HEK293 (cell line): Measurements from ENCODE around the gene LRP1.

Experiments
- CTCF ChIA-PET: fragments of 350-600 bp; formaldehyde crosslinking; extraction: SDS; loops from one replicate; lab custom pipeline; 2021; ENCODE audit warnings: antibody characterized with exemption; lab: Yijun Ruan, JAX
- POLR2A ChIA-PET: fragments of 300-600 bp; formaldehyde crosslinking; extraction: SDS; loops from one replicate; lab custom pipeline; 2020; ENCODE audit warnings: antibody characterized with exemption, inconsistent platforms; lab: Yijun Ruan, JAX
- H3K27ac ChIP-seq: fragments of 200-500 bp; sonication (Bioruptor generic); 2 replicates; pipeline ENCODE4 v1.5.1; 2014; ENCODE audit warnings: low read depth, low read length, control low read depth, inconsistent platforms; ENCODE audit errors: extremely low read depth
- H3K36me3 ChIP-seq, 2 experiments: fragments of 200-500 bp in 1 of 2; sonication (Bioruptor generic) in 1 of 2; 1 replicate in 1 of 2; 2 replicates in 1 of 2; pipeline ENCODE4 v1.5.1; 2014 to 2017; ENCODE audit warnings: inconsistent platforms in 2 of 2, low read length in 2 of 2; ENCODE audit not compliant: control insufficient read depth in 2 of 2, insufficient read depth in 1 of 2
- H3K4me1 ChIP-seq: fragments of 200-500 bp; sonication (Bioruptor generic); 2 replicates; pipeline ENCODE4 v1.5.1; 2014; ENCODE audit warnings: mild to moderate bottlenecking, low read length, inconsistent platforms; ENCODE audit not compliant: control insufficient read depth, insufficient read depth
- H3K4me3 ChIP-seq: 2 replicates; pipeline ENCODE4 v1.5.1; 2011; ENCODE audit warnings: low read depth, mild to moderate bottlenecking, control low read depth, low read length, moderate library complexity
- H3K9me3 ChIP-seq: fragments of 200-500 bp; sonication (Bioruptor generic); 2 replicates; pipeline ENCODE4 v1.5.1; 2014; ENCODE audit warnings: low read depth, low read length, inconsistent platforms; ENCODE audit not compliant: control insufficient read depth, insufficient read depth
- BCL6B ChIP-seq: fragments of 450-650 bp; formaldehyde crosslinking; IDR thresholded peaks from 2 replicates; pipeline ENCODE4 v1.5.1; 2017; ENCODE audit warnings: missing biosample characterization, missing genetic modification characterization
- GLI2 ChIP-seq: fragments of 450-650 bp; formaldehyde crosslinking; IDR thresholded peaks from 2 replicates; pipeline ENCODE4; 2017; ENCODE audit warnings: missing biosample characterization, missing genetic modification characterization, low read depth, borderline replicate concordance
- GLIS1 ChIP-seq: fragments of 450-650 bp; formaldehyde crosslinking; IDR thresholded peaks from 2 replicates; pipeline ENCODE4 v1.5.1; 2016; ENCODE audit warnings: missing biosample characterization, missing genetic modification characterization
- GLIS2 ChIP-seq: fragments of 450-650 bp; formaldehyde crosslinking; IDR thresholded peaks from 2 replicates; pipeline ENCODE4 v1.5.1; 2016; ENCODE audit warnings: missing biosample characterization, missing genetic modification characterization
- HOXA7 ChIP-seq: sonication (generic); formaldehyde crosslinking; IDR thresholded peaks from 2 replicates; pipeline ENCODE4 v1.8.1; 2022; ENCODE audit warnings: missing genetic modification reagents, borderline replicate concordance
- MYNN ChIP-seq: fragments of 450-650 bp; formaldehyde crosslinking; IDR thresholded peaks from 2 replicates; pipeline ENCODE4 v1.5.1; 2016; ENCODE audit warnings: missing biosample characterization, missing genetic modification characterization, borderline replicate concordance
- MZF1 ChIP-seq: fragments of 450-650 bp; formaldehyde crosslinking; IDR thresholded peaks from 2 replicates; pipeline ENCODE4 v1.5.1; 2017; ENCODE audit warnings: missing biosample characterization, missing genetic modification characterization, borderline replicate concordance
- ZBTB26 ChIP-seq: fragments of 450-650 bp; formaldehyde crosslinking; optimal IDR thresholded peaks from 2 replicates; pipeline ENCODE3; 2016; ENCODE audit warnings: missing biosample characterization, mild to moderate bottlenecking, missing genetic modification characterization
- ZEB2 ChIP-seq: fragments of 450-650 bp; formaldehyde crosslinking; IDR thresholded peaks from 2 replicates; pipeline ENCODE4 v1.5.1; 2016; ENCODE audit warnings: missing biosample characterization, missing genetic modification characterization
- ZNF112 ChIP-seq: fragments of 450-650 bp; formaldehyde crosslinking; IDR thresholded peaks from 2 replicates; pipeline ENCODE4 v1.5.0; 2017; ENCODE audit warnings: missing biosample characterization, missing genetic modification characterization
- ZNF121 ChIP-seq: fragments of 450-650 bp; formaldehyde crosslinking; IDR thresholded peaks from 2 replicates; pipeline ENCODE4 v1.5.1; 2016; ENCODE audit warnings: missing biosample characterization, missing genetic modification characterization
- ZNF157 ChIP-seq: fragments of 450-650 bp; formaldehyde crosslinking; IDR thresholded peaks from 2 replicates; pipeline ENCODE4 v1.5.1; 2016; ENCODE audit warnings: missing biosample characterization, missing genetic modification characterization
- ZNF211 ChIP-seq: fragments of 450-650 bp; formaldehyde crosslinking; IDR thresholded peaks from 2 replicates; pipeline ENCODE4 v1.5.1; 2016; ENCODE audit warnings: low read depth, missing biosample characterization, missing genetic modification characterization
- ZNF214 ChIP-seq: fragments of 450-650 bp; formaldehyde crosslinking; IDR thresholded peaks from 2 replicates; pipeline ENCODE4 v1.5.1; 2017; ENCODE audit warnings: missing biosample characterization, mild to moderate bottlenecking, missing genetic modification characterization, borderline replicate concordance
- ZNF274 ChIP-seq, 2 experiments: fragments of 200-500 bp in 1 of 2; fragments of 450-650 bp in 1 of 2; sonication (Bioruptor generic) in 1 of 2; formaldehyde crosslinking in 1 of 2; IDR thresholded peaks; 2 replicates each; pipeline versions ENCODE4 v1.5.1 to v1.6.1; 2014 to 2016; ENCODE audit warnings: borderline replicate concordance in 1 of 2, inconsistent platforms in 1 of 2, low read length in 1 of 2, missing biosample characterization in 1 of 2, missing genetic modification characterization in 1 of 2
- ZNF302 ChIP-seq: fragments of 450-650 bp; formaldehyde crosslinking; IDR thresholded peaks from 2 replicates; pipeline ENCODE4 v1.5.1; 2016; ENCODE audit warnings: missing biosample characterization, missing genetic modification characterization, low read depth
- ZNF37A ChIP-seq: fragments of 450-650 bp; IDR thresholded peaks from 2 replicates; pipeline ENCODE4 v1.5.1; 2018; ENCODE audit warnings: missing biosample characterization, missing genetic modification characterization
- ZNF404 ChIP-seq: fragments of 450-650 bp; formaldehyde crosslinking; IDR thresholded peaks from 2 replicates; pipeline ENCODE4 v1.5.1; 2017; ENCODE audit warnings: missing biosample characterization, missing genetic modification characterization
- ZNF433 ChIP-seq: fragments of 450-650 bp; formaldehyde crosslinking; IDR thresholded peaks from 2 replicates; pipeline ENCODE4 v1.5.1; 2016; ENCODE audit warnings: missing biosample characterization, missing genetic modification characterization, low read depth
- ZNF561 ChIP-seq: fragments of 450-650 bp; IDR thresholded peaks from 2 replicates; pipeline ENCODE4 v1.5.1; 2018; ENCODE audit warnings: missing biosample characterization, missing genetic modification characterization, borderline replicate concordance
- ZNF623 ChIP-seq: fragments of 450-650 bp; formaldehyde crosslinking; IDR thresholded peaks from 2 replicates; pipeline ENCODE4 v1.5.1; 2016; ENCODE audit warnings: missing biosample characterization, missing genetic modification characterization
- ZNF670 ChIP-seq: fragments of 450-650 bp; formaldehyde crosslinking; IDR thresholded peaks from 2 replicates; pipeline ENCODE4 v1.5.1; 2016; ENCODE audit warnings: missing biosample characterization, missing genetic modification characterization, low read depth
- ZNF843 ChIP-seq: fragments of 450-650 bp; formaldehyde crosslinking; IDR thresholded peaks from 2 replicates; pipeline ENCODE4 v1.5.1; 2016; ENCODE audit warnings: missing biosample characterization, missing genetic modification characterization
- TF ChIP-seq, protein P1 (sequence below): fragments of 450-650 bp; formaldehyde crosslinking; IDR thresholded peaks from 2 replicates; pipeline ENCODE4 v1.5.1; 2016; ENCODE audit warnings: missing biosample characterization, missing genetic modification characterization

The LRP1 gene

DNA sequence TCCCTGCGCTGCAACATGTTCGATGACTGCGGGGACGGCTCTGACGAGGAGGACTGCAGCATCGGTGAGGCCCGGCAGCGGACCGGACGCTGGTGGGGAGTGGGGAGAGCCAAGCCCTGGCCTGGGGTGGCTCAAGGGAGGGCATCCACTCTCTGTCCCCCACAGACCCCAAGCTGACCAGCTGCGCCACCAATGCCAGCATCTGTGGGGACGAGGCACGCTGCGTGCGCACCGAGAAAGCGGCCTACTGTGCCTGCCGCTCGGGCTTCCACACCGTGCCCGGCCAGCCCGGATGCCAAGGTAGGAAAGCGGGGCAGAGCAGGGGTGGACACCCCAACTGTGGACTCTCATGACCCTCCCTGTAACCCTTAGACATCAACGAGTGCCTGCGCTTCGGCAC is 76.9 kb downstream of the LRP1 start:
- Histone ChIP-seq H3K4me3 (no peak overlapping the region), H3K36me3 (peaks cover 0 to 92% of the 10 kb centered on the region in 2 experiments; a peak in 1 of 3 replicates), H3K4me1 (no peaks in the 10 kb centered on the region), H3K9me3 (no peaks in the 10 kb centered on the region), H3K27ac (no peak overlapping the region)
- CTCF ChIA-PET = no interaction called here
- POLR2A ChIA-PET = no interaction called here
- TF ChIP-seq ZEB2 (tag by site-specific recombination) (no peak), HOXA7 (no peak), ZNF157 (tag by site-specific recombination) (no peak), ZNF404 (tag by site-specific recombination) (no peak), ZNF561 (no peak), ZNF843 (tag by site-specific recombination) (no peak), ZNF302 (tag by site-specific recombination) (no peak), ZNF623 (tag by site-specific recombination) (no peak), ZNF37A (tag by site-specific recombination) (no peak), ZNF121 (tag by site-specific recombination) (no peak), ZNF274 (IDR thresholded peaks at IDR 0.05; ENCODE audit: low read length) (no peak), ZNF274 (tag by site-specific recombination; IDR thresholded peaks at IDR 0.05; ENCODE audit: borderline replicate concordance) (no peak), BCL6B (no peak), ZNF214 (tag by site-specific recombination) (no peak), MYNN (tag by site-specific recombination) (no peak), GLIS1 (no peak), GLI2 (no peak), MZF1 (no peak), GLIS2 (tag by site-specific recombination) (no peak), ZNF112 (tag by site-specific recombination) (no peak), ZNF433 (tag by site-specific recombination) (no peak)

GRCh38 chr12:57205931-57206330 is 77.6 kb downstream of the LRP1 start:
- Histone ChIP-seq H3K9me3 (no peaks in the 10 kb centered on the region), H3K36me3 (peaks cover 0 to 92% of the 10 kb centered on the region in 2 experiments; a peak in 1 of 3 replicates), H3K4me3 (no peak overlapping the region), H3K27ac (no peak overlapping the region), H3K4me1 (no peaks in the 10 kb centered on the region)
- TF ChIP-seq, protein P1, sequence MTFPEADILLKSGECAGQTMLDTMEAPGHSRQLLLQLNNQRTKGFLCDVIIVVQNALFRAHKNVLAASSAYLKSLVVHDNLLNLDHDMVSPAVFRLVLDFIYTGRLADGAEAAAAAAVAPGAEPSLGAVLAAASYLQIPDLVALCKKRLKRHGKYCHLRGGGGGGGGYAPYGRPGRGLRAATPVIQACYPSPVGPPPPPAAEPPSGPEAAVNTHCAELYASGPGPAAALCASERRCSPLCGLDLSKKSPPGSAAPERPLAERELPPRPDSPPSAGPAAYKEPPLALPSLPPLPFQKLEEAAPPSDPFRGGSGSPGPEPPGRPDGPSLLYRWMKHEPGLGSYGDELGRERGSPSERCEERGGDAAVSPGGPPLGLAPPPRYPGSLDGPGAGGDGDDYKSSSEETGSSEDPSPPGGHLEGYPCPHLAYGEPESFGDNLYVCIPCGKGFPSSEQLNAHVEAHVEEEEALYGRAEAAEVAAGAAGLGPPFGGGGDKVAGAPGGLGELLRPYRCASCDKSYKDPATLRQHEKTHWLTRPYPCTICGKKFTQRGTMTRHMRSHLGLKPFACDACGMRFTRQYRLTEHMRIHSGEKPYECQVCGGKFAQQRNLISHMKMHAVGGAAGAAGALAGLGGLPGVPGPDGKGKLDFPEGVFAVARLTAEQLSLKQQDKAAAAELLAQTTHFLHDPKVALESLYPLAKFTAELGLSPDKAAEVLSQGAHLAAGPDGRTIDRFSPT (tag by site-specific recombination) = peak; percentile 53; the same call in 1 of the 2 replicates
- TF ChIP-seq ZNF211 (no peak), ZNF302 (tag by site-specific recombination) (no peak), ZNF670 (tag by site-specific recombination) (no peak), ZBTB26 (tag by site-specific recombination) (no peak)
- ChIA-PET POLR2A (no interaction called here), CTCF (interaction anchor here (0.7 kb wide), 1 partner anchor 33 kb away, joined by 3 read pairs; no protein-coding TSS in a partner anchor)
